Vagina (tissue), 2 donors: ENCODE measurements around the gene TOMM7.

ENCODE experiments used
- CTCF ChIP-seq, 3 experiments: fragments of 450-650 bp in 2 of 3; fragments of 200-600 bp in 1 of 3; sonication (generic) in 1 of 3; IDR thresholded peaks; one replicate each; pipeline ENCODE4 v1.5.1; 2017 to 2019; ENCODE audit warnings: antibody characterized with exemption in 3 of 3, mild to moderate bottlenecking in 2 of 3, moderate library complexity in 2 of 3
- POLR2A ChIP-seq, 2 donors: fragments of 450-650 bp; IDR thresholded peaks; one replicate each; pipeline ENCODE4 v1.6.1; 2017; ENCODE audit warnings: antibody characterized with exemption in 2 of 2, mild to moderate bottlenecking in 2 of 2, moderate library complexity in 2 of 2
- POLR2AphosphoS5 ChIP-seq, 2 donors: sonication (generic); formaldehyde crosslinking; IDR thresholded peaks; one replicate each; pipeline ENCODE4 v1.9.0; 2017; ENCODE audit warnings: antibody characterized with exemption in 2 of 2, mild to moderate bottlenecking in 2 of 2, low read depth in 1 of 2; ENCODE audit not compliant: insufficient read depth in 1 of 2

GRCh38 chr7:22843681-22844309 lies 21.1 kb upstream of the TOMM7 start:
- TF ChIP-seq CTCF (IDR thresholded peaks at IDR 0.05) (no peak), POLR2A (IDR thresholded peaks at IDR 0.05) (no peak), POLR2AphosphoS5 (IDR thresholded peaks at IDR 0.05; ENCODE audit: insufficient read depth in 1 of 2, low read depth in 1 of 2) (no peak)
